OCI-LY7 (cell line): ENCODE data around the gene NFAM1. TPM values are rescaled to one million over a fixed set of nuclear protein-coding genes. Genes with fewer than 3 reads are reported as not detected.

Experiments
- BruUV-seq: library from RNA; stranded (reverse); fragments of 400-500 nt; replicated peaks from 2 replicates; lab custom pipeline; 2021; lab: Mats Ljungman, UMichigan
- CTCF ChIA-PET: fragments of 300-600 bp; sonication (Branson Sonifier 250); formaldehyde crosslinking; loops from one replicate; lab custom pipeline; 2022; ENCODE audit warnings: antibody characterized with exemption; ENCODE audit not compliant: unreplicated experiment; lab: Charles Lee
- POLR2A ChIA-PET: fragments of 300-600 bp; sonication (Branson Sonifier 250); formaldehyde crosslinking; loops from one replicate; lab custom pipeline; 2022; ENCODE audit warnings: antibody characterized with exemption; lab: Charles Lee
- DNase-seq: peaks from one replicate; pipeline ENCODE4 v3.0.0-alpha.2; 2015; ENCODE audit warnings: low spot score
- H2AFZ ChIP-seq: fragments of 200-600 bp; sonication (generic), shearing (Covaris generic); 2 replicates; pipeline ENCODE4 v1.6.1; 2014; ENCODE audit warnings: mild to moderate bottlenecking, antibody characterized with exemption, low read length, moderate library complexity
- H3K27ac ChIP-seq: fragments of 200-600 bp; sonication (generic); 2 replicates; pipeline ENCODE4 v1.5.1; 2014; ENCODE audit warnings: mixed run types, low read depth, mild to moderate bottlenecking, moderate library complexity, low read length, inconsistent platforms; ENCODE audit not compliant: poor library complexity, severe bottlenecking
- H3K36me3 ChIP-seq: fragments of 200-600 bp; sonication (generic); 2 replicates; pipeline ENCODE4 v1.6.1; 2014; ENCODE audit warnings: mild to moderate bottlenecking, antibody characterized with exemption, low read length, moderate library complexity, mixed read lengths; ENCODE audit not compliant: insufficient read depth
- H3K4me1 ChIP-seq: fragments of 200-600 bp; sonication (generic); 2 replicates; pipeline ENCODE4 v1.5.1; 2014; ENCODE audit warnings: mild to moderate bottlenecking, low read length; ENCODE audit not compliant: insufficient read depth, poor library complexity, severe bottlenecking
- H3K4me2 ChIP-seq: fragments of 200-600 bp; sonication (generic); 2 replicates; pipeline ENCODE4 v1.6.1; 2014; ENCODE audit warnings: mild to moderate bottlenecking, low read length
- H3K4me3 ChIP-seq: fragments of 200-600 bp; sonication (generic); 2 replicates; pipeline ENCODE4 v1.5.1; 2014; ENCODE audit warnings: mild to moderate bottlenecking, low read depth, low read length; ENCODE audit not compliant: poor library complexity, severe bottlenecking
- H3K79me2 ChIP-seq: fragments of 200-600 bp; sonication (generic); 2 replicates; pipeline ENCODE4 v1.6.1; 2016; ENCODE audit warnings: low read depth, mild to moderate bottlenecking, low read length, moderate library complexity, mixed read lengths; ENCODE audit not compliant: insufficient read depth
- H3K9me2 ChIP-seq: fragments of 200-600 bp; sonication (generic); 2 replicates; pipeline ENCODE4 v1.6.1; 2016; ENCODE audit warnings: mild to moderate bottlenecking, low read length, mixed read lengths; ENCODE audit not compliant: insufficient read depth
- H3K9me3 ChIP-seq: fragments of 200-600 bp; sonication (generic); 2 replicates; pipeline ENCODE4 v1.6.1; 2014; ENCODE audit warnings: mild to moderate bottlenecking, mixed run types, low read length, mixed read lengths
- H4K20me1 ChIP-seq: fragments of 200-600 bp; sonication (generic); 2 replicates; pipeline ENCODE4 v1.6.1; 2014; ENCODE audit warnings: mild to moderate bottlenecking, antibody characterized with exemption, low read length, moderate library complexity, mixed read lengths; ENCODE audit not compliant: insufficient read depth
- EZH2phosphoT487 ChIP-seq: fragments of 200-600 bp; sonication (generic); IDR thresholded peaks from 2 replicates; pipeline ENCODE4 v1.6.1; 2018; ENCODE audit warnings: low read depth, borderline replicate concordance, mild to moderate bottlenecking, mixed run types, antibody characterized with exemption, low read length, moderate library complexity, mixed read lengths
- intact Hi-C: fragments of 100-400 bp; cut with micrococcal nuclease; formaldehyde crosslinking; loops from one replicate; pipeline ENCODE4 v1.10.0; 2022; ENCODE audit not compliant: unreplicated experiment
- total RNA-seq, 2 experiments: library from RNA; depleted of rRNA in 1 of 2; stranded (reverse); fragments of >200 nt in 1 of 2; shearing (Covaris generic) in 1 of 2; gene quantifications; 2 replicates each; pipeline ENCODE4 v1.2.3, GENCODE V29; 2014 to 2022
- TF ChIP-seq, protein P1 (sequence below): fragments of 200-600 bp; sonication (generic); conservative IDR thresholded peaks from 2 replicates; pipeline ENCODE4 v1.5.1; 2014; ENCODE audit warnings: mild to moderate bottlenecking, antibody characterized with exemption, low read length, moderate library complexity, mixed read lengths

The NFAM1 gene
- total RNA-seq, 2 experiments from 2014 or later = 0.16 to 0.88 TPM

DNA sequence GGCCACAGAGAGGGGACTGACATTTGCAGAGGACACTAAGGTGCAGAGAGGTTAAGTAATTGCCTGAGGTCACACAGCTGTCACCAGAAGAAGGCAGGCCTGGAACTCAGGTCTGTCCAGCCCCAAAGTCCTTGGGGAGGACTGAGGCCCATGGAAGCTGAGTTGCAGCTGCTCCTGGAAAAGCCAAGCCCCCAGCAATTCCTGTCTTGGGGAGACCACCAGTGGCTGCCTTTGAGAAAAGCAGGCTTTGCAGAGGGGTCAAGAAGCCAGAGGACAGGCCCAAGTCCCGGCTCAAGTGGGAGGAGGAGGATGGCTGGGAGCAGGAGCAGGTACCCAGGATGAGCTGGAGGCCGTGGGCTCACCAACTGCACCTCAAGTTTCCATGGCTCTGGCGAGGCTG lies 3.4 kb downstream of the NFAM1 start:
- no peak overlapping the region for H3K27ac ChIP-seq
- H3K4me3 ChIP-seq = no peak overlapping the region
- TF ChIP-seq, protein P1, sequence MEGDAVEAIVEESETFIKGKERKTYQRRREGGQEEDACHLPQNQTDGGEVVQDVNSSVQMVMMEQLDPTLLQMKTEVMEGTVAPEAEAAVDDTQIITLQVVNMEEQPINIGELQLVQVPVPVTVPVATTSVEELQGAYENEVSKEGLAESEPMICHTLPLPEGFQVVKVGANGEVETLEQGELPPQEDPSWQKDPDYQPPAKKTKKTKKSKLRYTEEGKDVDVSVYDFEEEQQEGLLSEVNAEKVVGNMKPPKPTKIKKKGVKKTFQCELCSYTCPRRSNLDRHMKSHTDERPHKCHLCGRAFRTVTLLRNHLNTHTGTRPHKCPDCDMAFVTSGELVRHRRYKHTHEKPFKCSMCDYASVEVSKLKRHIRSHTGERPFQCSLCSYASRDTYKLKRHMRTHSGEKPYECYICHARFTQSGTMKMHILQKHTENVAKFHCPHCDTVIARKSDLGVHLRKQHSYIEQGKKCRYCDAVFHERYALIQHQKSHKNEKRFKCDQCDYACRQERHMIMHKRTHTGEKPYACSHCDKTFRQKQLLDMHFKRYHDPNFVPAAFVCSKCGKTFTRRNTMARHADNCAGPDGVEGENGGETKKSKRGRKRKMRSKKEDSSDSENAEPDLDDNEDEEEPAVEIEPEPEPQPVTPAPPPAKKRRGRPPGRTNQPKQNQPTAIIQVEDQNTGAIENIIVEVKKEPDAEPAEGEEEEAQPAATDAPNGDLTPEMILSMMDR = no peak
- no peak for TF ChIP-seq EZH2phosphoT487
- H3K36me3 ChIP-seq = no peaks in the 10 kb centered on the region
- no peak for DNase-seq
- no TSS peak for BruUV-seq
- no peaks in the 10 kb centered on the region for H3K9me3 ChIP-seq
- H3K4me2 ChIP-seq = no peak overlapping the region
- POLR2A ChIA-PET = interaction anchor here (1.0 kb wide), 1 partner anchor 11 kb away, joined by 3 read pairs; no protein-coding TSS in a partner anchor
- H4K20me1 ChIP-seq = no peaks in the 10 kb centered on the region
- CTCF ChIA-PET = no interaction called here
- no peaks in the 10 kb centered on the region for H3K9me2 ChIP-seq
- H3K79me2 ChIP-seq = no peaks in the 10 kb centered on the region
- H2AFZ ChIP-seq = no peak overlapping the region
- intact Hi-C loops = no loop called here
- no peaks in the 10 kb centered on the region for H3K4me1 ChIP-seq

DNA sequence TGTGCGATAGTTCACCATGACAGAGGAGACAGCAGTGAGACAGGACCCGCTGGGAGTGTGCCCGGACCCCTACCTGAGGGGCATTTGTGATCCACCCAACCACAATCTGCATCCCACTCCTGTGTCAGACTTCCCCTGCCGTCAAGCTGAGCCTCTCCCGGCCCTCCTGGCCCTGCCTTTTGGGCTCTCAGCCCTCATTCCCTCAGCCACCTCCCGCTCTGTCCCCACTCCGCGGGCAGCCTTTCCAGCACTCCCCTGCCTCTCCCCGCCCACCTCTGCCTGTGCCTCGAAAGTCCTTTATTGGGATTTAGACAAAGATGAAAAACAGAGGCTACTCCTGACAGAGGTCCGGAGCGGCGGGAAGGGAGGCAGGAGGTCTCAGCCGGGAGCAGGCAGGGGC lies 4.2 kb downstream of the NFAM1 start:
- Histone ChIP-seq H3K9me3 (no peaks in the 10 kb centered on the region), H4K20me1 (no peaks in the 10 kb centered on the region), H3K9me2 (no peaks in the 10 kb centered on the region), H3K4me3 (no peak overlapping the region), H3K36me3 (no peaks in the 10 kb centered on the region), H3K79me2 (no peaks in the 10 kb centered on the region), H3K4me2 (no peak overlapping the region), H2AFZ (no peak overlapping the region), H3K27ac (no peak overlapping the region), H3K4me1 (no peaks in the 10 kb centered on the region)
- no peak for DNase-seq
- TF ChIP-seq, protein P1 = no peak
- TF ChIP-seq EZH2phosphoT487 = no peak
- ChIA-PET POLR2A (no interaction called here), CTCF (no interaction called here)
- intact Hi-C loops = no loop called here
- BruUV-seq = no TSS peak

DNA sequence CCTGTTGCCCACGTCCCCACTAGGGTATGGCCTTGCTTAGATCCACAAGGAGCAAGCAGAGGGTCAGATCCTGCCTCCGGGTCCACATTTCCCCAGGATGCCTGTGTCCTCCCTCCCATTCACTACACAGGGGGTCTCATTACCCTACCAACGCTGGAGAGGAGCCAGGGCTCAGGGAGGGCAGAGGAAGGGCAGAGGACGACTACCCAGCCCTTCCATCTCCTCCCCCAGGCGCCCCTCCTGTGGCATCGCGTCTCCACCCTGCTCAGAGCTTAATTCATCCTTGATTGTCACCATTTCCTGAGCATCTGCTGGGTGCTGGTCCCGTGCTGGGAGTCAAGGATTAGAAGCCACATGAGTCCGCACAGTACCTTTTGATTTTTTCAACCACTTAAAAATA lies 5.0 kb downstream of the NFAM1 start:
- TF ChIP-seq, protein P1 = no peak
- TF ChIP-seq EZH2phosphoT487 = no peak
- no peak overlapping the region for H2AFZ ChIP-seq
- no peaks in the 10 kb centered on the region for H3K79me2 ChIP-seq
- DNase-seq = no peak
- ChIA-PET CTCF (no interaction called here), POLR2A (no interaction called here)
- H4K20me1 ChIP-seq = no peaks in the 10 kb centered on the region
- intact Hi-C loops = no loop called here
- no peak overlapping the region for H3K27ac ChIP-seq
- BruUV-seq = no TSS peak
- H3K9me3 ChIP-seq = no peaks in the 10 kb centered on the region
- H3K4me1 ChIP-seq = no peaks in the 10 kb centered on the region
- H3K4me2 ChIP-seq = no peak overlapping the region
- H3K36me3 ChIP-seq = no peaks in the 10 kb centered on the region
- no peaks in the 10 kb centered on the region for H3K9me2 ChIP-seq
- H3K4me3 ChIP-seq = no peak overlapping the region
